GM18951 (cell line): ENCODE results near the gene LBHD1.
"Not testable (repeated sequence)": the region's sequence is repeated elsewhere in the genome, so short reads cannot be mapped to it uniquely, and the experiment has no call there.

ENCODE experiments used
- POLR2A ChIP-seq: IDR thresholded peaks from 4 replicates; pipeline ENCODE4 v1.6.1; 2011; ENCODE audit warnings: mild to moderate bottlenecking; ENCODE audit not compliant: insufficient read length, insufficient read depth; ENCODE audit errors: extremely low read depth
- in situ Hi-C: fragments of 300-500 bp; cut with MboI; formaldehyde crosslinking; loops from one replicate; pipeline ENCODE4 v1.12.0; 2022; ENCODE audit warnings: low sequenced_read_pairs, mixed read lengths, inconsistent platforms; ENCODE audit not compliant: unreplicated experiment

The LBHD1 gene

DNA sequence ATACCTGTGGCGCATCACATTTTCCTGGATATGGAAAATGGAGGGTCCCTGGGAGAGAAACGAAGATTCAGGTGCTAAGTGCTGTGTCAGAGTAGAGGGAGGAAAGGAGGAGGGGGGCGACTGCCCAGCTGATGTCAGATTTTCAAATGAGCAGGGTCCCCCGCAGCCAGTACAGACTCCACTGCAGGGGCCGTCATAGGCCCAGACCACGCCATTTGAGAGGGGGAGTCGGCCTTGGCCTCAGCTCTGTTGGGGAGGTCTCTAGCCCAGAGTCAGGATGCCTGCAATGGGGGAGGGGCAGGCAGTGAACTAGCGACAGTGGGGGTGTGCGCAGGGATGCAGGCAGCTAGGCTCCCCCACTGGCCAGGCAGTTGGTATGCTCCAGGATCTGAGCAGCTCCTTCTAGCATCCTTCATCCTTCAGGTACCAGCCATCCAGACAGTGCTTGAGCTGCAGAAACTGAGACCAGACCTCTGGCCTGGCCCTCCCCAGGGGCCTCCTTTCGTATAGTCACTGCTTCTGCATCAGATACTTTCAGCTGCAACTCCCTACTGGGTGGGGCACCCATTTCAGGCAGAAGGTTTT is 35.3 kb upstream of the LBHD1 start, which contains the start of the genes BSCL2 and GNG3:
Gene BSCL2 (minus strand): TSS at position 148 of the 585 bp plus-strand sequence. CDS start 229 bp downstream, outside the sequence.
Gene GNG3 (plus strand): TSS at position 400 of the 585 bp plus-strand sequence. CDS start 620 bp downstream, outside the sequence.
- in situ Hi-C loops, result no loop called here
- TF ChIP-seq POLR2A, result no peak

DNA sequence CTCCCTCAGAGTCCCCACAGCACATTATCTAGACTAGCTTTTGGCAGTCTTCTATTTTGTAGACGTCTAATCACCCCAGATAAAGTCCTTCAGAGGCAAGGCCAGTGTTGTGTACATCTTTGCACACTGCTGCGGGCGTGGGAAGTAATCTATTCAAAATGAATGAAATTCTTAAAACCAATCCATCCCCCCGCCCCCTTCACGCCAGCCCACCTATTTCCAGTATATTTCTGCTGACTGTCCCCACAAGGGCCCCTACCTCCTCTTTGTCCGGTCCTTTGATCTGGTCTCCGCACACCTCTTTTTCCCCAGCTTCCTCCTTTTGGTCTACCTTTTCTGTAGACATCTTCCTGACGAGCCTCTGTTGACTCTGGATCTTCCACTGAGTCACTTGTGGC is 34.8 kb upstream of the LBHD1 start:
- TF ChIP-seq POLR2A, result no peak
- in situ Hi-C loops, result no loop called here

DNA sequence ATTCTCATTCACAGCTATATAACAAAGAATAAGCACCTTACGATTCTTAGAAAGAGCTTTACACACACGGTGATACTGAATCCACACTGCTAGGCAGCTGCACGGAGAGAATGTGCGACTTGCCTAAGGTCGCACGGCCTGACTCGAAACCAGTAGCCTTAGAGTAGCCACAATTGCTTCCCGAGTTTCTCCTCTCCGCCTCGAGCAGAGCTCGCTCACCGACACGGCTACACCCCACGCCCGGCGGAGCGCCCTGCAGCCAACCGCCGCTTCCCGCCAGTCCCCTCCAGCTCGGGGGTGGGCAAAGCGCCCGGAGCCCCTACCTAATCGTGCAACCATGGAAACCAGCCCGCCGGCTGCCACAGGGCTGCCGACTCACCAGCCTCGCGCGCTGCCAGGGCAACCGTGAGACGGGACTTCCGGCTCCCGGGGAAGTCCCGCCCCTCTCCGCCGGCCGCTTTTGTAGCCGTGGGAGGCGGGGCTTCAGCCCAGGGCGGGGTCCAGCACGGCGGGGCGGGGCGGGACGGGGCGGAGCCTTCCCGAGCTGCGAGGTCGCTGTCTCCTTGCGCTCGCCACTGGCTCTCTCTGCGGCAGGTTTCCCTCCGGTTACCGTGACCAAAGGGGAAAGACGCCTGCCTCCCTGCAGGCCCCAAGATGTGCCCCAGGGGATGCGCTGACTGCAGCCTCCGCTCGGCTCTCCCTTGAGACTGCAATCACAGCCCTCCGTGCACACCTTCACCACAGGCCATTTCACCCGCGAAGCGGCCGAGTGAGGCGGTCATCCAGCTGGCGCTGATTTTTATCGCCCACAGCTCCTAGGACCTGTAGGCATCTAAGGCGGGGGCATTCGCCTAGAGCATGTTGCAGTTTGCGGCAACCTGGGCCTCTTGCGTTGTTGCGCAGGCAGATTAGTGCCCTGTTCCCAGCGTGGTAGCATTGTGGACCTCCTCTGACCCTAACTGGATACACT is 34.1 kb upstream of the LBHD1 start:
- in situ Hi-C loops, result no loop called here
- TF ChIP-seq POLR2A, result peak; percentile 74

DNA sequence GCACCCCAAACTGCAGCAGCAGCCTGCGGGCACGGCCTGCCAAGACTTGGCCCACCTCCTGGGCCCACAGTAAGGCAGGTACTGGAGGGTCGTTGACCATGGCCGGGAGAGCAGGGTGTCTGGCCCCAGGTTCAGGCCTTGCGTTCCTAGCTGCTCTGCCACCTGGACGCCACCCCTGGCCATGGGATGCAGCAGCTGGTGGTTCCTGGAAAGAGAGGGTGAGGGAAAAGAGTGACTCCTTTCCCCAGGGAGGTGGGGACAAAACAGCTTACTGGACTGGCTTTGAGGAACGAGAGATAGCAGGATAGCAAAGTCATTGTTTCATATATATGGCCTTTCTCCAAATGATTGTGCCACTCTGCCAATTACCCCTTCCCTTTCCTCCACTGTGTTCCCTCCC is 33.3 kb upstream of the LBHD1 start:
- no peak for TF ChIP-seq POLR2A
- in situ Hi-C loops, result no loop called here

DNA sequence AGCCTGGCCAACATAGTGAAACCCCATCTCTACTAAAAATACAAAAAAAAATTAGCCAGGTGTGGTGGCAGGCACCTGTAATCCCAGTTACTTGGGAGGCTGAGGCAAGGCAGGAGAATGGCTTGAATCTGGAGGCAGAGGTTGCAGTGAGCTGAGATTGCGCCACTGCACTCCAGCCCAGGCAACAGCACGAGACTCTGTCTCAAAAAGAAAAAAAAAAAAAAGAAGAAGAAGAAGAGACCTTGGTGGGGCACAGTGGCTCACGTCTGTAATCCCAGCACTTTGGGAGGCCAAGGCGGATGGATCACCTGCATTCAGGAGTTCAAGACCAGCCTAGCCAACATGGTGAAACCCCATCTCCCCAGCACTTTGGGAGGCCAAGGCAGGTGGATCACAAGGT is 31.9 kb upstream of the LBHD1 start:
- in situ Hi-C loops, result not testable (repeated sequence)

DNA sequence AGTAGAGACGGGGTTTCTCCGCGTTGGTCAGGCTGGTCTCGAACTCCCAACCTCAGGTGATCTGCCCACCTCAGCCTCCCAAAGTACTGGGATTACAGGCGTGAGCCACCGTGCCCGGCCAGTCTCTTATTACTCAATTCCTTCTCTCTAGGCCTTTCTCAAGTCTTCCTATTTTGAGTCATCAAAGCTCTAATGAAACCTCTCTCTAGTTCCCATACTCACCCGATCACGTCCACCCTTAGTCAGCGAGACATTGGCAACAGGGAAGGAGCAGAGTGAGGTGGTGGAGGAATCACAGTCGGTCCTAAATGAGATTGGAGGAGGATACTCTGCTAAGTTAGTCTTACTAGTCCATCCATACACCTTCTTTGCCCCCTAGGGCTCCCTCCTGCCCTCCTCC is 30.2 kb upstream of the LBHD1 start:
- no peak for TF ChIP-seq POLR2A
- in situ Hi-C loops, result no loop called here

DNA sequence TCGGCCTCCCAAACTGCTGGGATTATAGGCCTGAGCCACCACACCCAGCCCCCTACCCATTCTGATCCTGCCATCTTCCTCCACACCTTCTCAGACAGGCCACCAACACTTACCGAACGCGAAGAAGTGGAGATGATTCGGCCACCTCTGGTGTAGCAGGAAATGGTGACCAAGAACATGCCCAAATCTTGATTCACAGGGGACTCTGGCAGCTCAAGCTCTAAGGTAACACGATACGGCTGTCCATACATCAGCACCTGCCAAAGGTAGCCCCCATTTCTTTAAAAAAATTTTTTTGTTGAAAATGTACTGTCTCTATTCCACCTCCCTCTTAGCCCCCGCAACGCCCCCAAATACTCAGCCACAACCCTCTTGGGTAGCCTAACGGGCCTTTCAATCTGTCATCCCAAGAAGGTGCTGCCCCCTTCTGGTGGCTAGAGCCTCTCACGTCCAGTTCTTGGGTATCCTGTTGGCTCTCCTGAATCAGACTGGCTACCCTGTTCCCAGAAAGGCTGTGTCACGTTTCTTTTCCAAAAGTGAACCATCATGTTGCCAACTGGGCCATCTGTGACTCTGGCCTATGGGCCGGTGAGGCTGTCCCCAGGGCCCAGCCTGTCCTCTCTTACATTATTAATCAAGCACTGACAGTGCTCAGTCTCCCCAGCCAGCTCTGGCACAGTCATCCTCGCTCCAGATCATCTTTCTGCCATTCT is 22.5 kb upstream of the LBHD1 start:
- no peak for TF ChIP-seq POLR2A

DNA sequence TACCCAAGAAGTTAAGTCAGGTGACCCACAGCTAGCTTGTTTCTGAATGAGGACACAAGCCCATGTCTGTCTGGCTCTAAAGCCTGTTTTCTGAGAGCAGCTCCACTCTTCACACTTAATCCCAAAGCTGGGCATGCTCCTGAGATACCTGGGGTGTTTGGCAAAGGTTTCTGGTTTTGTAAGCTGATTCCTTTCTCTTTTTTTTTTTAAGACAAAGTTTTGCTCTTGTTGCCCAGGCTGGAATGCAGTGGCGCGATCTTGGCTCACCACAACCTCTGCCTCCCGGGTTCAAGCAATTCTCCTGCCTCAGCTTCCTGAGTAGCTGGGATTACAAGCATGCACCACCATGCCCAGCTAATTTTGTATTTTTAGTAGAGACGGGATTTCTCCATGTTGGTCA is 21.6 kb upstream of the LBHD1 start:
- in situ Hi-C loops, result not testable (repeated sequence)

More for the DNA sequence above, 22.5 kb upstream of the LBHD1 start:
- in situ Hi-C loops, result no loop called here

- no peak for TF ChIP-seq POLR2A
- in situ Hi-C loops, result no loop called here
These were observed 17.5 kb upstream of the LBHD1 start, which contains the start of gene LRRN4CL for GRCh38 chr11:62689421-62690183. Gene LRRN4CL, minus strand, starts transcription at chr11:62689530. Its CDS starts 1,022 bp downstream, at chr11:62688508.

- no peak for TF ChIP-seq POLR2A
- in situ Hi-C loops, result no loop called here
These were observed 16.4 kb upstream of the LBHD1 start for GRCh38 chr11:62688491-62688890.

DNA sequence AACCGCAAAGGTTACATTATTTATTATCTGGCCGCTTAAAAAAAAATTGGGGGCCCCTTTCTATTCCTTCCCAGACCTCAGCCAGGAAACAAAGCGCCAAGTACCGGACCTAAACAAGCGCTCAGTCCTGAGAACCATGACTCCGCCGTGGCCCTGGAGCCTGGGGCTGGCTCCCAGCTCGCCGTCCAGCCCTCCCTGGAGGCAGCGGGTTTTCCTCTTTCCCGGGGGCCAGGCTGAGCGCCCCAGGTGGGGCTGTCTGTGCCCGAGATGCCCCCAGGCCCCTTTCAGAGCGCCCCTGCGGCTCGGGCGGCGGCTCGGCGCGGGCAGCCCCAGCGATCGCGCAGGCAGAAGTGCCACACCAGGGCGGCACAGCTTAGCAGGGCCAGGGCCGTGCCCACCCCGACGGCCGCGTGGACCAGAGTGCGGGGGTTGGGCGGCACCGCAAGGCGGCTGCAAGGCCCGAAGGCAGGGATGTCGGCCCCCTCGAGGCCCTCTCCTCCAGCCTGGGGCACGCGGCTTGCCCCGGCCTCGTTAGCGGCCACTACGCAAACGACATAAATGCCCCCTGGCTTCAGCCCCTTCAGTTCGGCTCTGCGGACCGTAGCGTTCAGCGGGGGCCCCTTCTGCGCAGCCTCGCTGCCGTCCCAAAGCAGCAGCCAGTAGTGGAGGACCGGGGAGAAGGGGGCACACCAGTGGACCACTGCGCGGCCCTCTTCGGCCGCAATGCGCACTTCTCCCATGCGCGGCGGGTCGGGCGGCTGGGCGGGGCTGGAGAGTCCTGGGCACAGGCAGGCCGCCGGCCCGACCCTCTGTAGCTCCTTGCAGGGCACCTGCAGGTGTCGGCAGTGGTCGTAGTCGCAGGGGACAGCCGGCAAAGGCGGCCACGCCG is 15.7 kb upstream of the LBHD1 start:
- in situ Hi-C loops, result no loop called here
- no peak for TF ChIP-seq POLR2A

- in situ Hi-C loops, result no loop called here
- TF ChIP-seq POLR2A, result no peak
These were observed 10.5 kb upstream of the LBHD1 start for GRCh38 chr11:62682518-62682917.
